Fibroblast of peridontal ligament (primary cell): ENCODE data around the gene TBC1D17.
"Not testable (repeated sequence)": the region's sequence is repeated elsewhere in the genome, so short reads cannot be mapped to it uniquely, and the experiment has no call there.

Source experiments
- DNase-seq: peaks from one replicate; pipeline ENCODE4 v3.0.0-alpha.2; 2010; ENCODE audit errors: extremely low read depth

TBC1D17 gene

GRCh38 chr19:49921871-49922795 lies 44.6 kb downstream of the TBC1D17 start:
- peak; percentile 66 for DNase-seq

GRCh38 chr19:49923055-49924003 lies 45.8 kb downstream of the TBC1D17 start:
- DNase-seq, result no peak

- no peak for DNase-seq
These were observed 46.7 kb downstream of the TBC1D17 start for GRCh38 chr19:49924004-49924880.

GRCh38 chr19:49924881-49925210 lies 47.3 kb downstream of the TBC1D17 start:
- not testable (repeated sequence) for DNase-seq

- DNase-seq, result no peak
These were observed 48.0 kb downstream of the TBC1D17 start for GRCh38 chr19:49925486-49925885.

- no peak for DNase-seq
These were observed 49.0 kb downstream of the TBC1D17 start for GRCh38 chr19:49926515-49926914.

- no peak for DNase-seq
These were observed 50.2 kb downstream of the TBC1D17 start for GRCh38 chr19:49927526-49928264.

GRCh38 chr19:49929121-49929610 lies 51.7 kb downstream of the TBC1D17 start, which contains the start of the genes ATF5 and NUP62:
Gene ATF5 (plus strand): TSS chr19:49929205. CDS start chr19:49930851, 1,646 bp downstream.
Gene NUP62 (minus strand): TSS chr19:49929504. CDS start chr19:49909807, 19,697 bp downstream.
- peak; percentile 81 for DNase-seq

- peak; percentile 96 for DNase-seq
These were observed 52.3 kb downstream of the TBC1D17 start for GRCh38 chr19:49929611-49930482.

- DNase-seq, result no peak
These were observed 53.0 kb downstream of the TBC1D17 start for GRCh38 chr19:49930483-49931011.

GRCh38 chr19:49931293-49932040 lies 54.0 kb downstream of the TBC1D17 start:
- no peak for DNase-seq

- DNase-seq, result no peak
These were observed 54.5 kb downstream of the TBC1D17 start for GRCh38 chr19:49932041-49932451.

- DNase-seq, result no peak
These were observed 55.2 kb downstream of the TBC1D17 start for GRCh38 chr19:49932731-49933131.

- DNase-seq, result no peak
These were observed 56.1 kb downstream of the TBC1D17 start for GRCh38 chr19:49933643-49934042.

GRCh38 chr19:49936549-49936948 lies 59.0 kb downstream of the TBC1D17 start:
- DNase-seq, result no peak

- DNase-seq, result peak; percentile 68
These were observed 60.4 kb downstream of the TBC1D17 start for GRCh38 chr19:49937750-49938381.
